Astrocyte (in vitro differentiated cells and primary cell): Measurements from ENCODE around the gene ZDHHC14.

Experiments
- EZH2 ChIP-seq: IDR thresholded peaks from 2 replicates; pipeline ENCODE4 v1.6.1; 2012; ENCODE audit warnings: mild to moderate bottlenecking, low read length, inconsistent platforms; ENCODE audit not compliant: insufficient read depth
- TF ChIP-seq, protein P1 (sequence below): IDR thresholded peaks from 2 replicates; pipeline ENCODE4 v1.5.1; 2011; ENCODE audit warnings: low read depth, mild to moderate bottlenecking, inconsistent platforms, low read length, moderate library complexity; ENCODE audit not compliant: insufficient read depth

DNA sequence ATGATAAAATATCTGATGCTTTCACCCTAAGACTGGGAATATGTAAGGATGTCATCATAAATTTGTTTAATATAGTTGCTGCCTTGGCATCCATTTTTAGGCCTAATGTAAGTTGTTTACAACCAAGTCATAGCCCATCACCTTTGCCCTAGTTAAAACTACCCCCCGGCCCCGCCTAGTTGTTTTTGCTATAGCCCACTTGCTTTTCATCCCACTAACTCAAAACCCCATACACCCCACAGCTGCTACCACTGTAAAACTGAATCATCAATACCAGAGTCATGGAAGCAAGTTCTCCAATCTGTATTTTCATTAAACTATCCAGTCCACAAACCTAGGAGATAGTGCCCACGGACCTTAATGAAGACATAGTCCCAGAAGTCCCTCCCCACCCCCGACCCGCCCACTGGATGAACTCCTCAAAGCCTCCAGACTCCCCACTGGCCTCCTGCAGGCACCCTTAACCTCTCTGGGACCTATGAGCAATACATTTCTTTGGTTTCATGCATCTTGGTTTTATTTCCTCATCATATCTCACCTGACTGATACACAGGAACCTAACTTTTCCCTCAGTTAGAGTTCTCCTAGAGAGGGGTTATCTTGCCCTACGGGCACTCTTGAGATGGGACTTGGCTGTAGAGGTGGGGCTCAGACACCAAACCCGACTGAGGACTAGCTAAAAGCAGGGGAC, 12.5 kb upstream of the ZDHHC14 start:
- TF ChIP-seq, protein P1, sequence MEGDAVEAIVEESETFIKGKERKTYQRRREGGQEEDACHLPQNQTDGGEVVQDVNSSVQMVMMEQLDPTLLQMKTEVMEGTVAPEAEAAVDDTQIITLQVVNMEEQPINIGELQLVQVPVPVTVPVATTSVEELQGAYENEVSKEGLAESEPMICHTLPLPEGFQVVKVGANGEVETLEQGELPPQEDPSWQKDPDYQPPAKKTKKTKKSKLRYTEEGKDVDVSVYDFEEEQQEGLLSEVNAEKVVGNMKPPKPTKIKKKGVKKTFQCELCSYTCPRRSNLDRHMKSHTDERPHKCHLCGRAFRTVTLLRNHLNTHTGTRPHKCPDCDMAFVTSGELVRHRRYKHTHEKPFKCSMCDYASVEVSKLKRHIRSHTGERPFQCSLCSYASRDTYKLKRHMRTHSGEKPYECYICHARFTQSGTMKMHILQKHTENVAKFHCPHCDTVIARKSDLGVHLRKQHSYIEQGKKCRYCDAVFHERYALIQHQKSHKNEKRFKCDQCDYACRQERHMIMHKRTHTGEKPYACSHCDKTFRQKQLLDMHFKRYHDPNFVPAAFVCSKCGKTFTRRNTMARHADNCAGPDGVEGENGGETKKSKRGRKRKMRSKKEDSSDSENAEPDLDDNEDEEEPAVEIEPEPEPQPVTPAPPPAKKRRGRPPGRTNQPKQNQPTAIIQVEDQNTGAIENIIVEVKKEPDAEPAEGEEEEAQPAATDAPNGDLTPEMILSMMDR = no peak
- TF ChIP-seq EZH2 = no peak
